GM12878 (cell line): Measurements from ENCODE around the gene MMADHC. TPM values are rescaled to one million over a fixed set of nuclear protein-coding genes. Genes with fewer than 3 reads are reported as not detected.

Source experiments
- ATAC-seq: fragments of 200-7000 bp; cut with Tn5 transposase; 3 replicates; pipeline ENCODE4 v1.9.1; 2020; ENCODE audit warnings: mild to moderate bottlenecking, moderate library complexity
- BruUV-seq: library from RNA; stranded (reverse); fragments of 400-500 nt; replicated peaks from 2 replicates; lab custom pipeline; 2021; lab: Mats Ljungman, UMichigan
- CTCF ChIA-PET: fragments of 300-600 bp; sonication (Branson Sonifier 250); formaldehyde crosslinking; extraction: SDS; loops from one replicate; lab custom pipeline; 2021; ENCODE audit warnings: inconsistent platforms; lab: Yijun Ruan, JAX
- POLR2A ChIA-PET: fragments of 350-600 bp; formaldehyde crosslinking; extraction: SDS; loops from one replicate; lab custom pipeline; 2021; ENCODE audit warnings: inconsistent platforms; lab: Charles Lee
- RAD21 ChIA-PET: fragments of 300-600 bp; sonication (Branson Sonifier 250); formaldehyde crosslinking; loops from one replicate; lab custom pipeline; 2023; ENCODE audit warnings: antibody characterized with exemption; ENCODE audit not compliant: unreplicated experiment; lab: Charles Lee
- SMC1A ChIA-PET: fragments of 300-600 bp; sonication (Branson Sonifier 250); formaldehyde crosslinking; loops from one replicate; lab custom pipeline; 2023; ENCODE audit not compliant: unreplicated experiment, uncharacterized antibody; lab: Charles Lee
- DNase-seq: peaks from one replicate; pipeline ENCODE4 v3.0.0-alpha.2; 2011; ENCODE audit warnings: low read depth, low spot score
- FAIRE-seq: peaks from 3 replicates; lab custom pipeline; 2011; peaks lifted over from hg19 to GRCh38; lab: Jason Lieb, UNC
- H2AFZ ChIP-seq: 2 replicates; pipeline ENCODE4 v1.6.0; 2011; ENCODE audit warnings: low read depth, low read length, control low read depth; ENCODE audit not compliant: control insufficient read depth
- H3K27ac ChIP-seq: 2 replicates; pipeline ENCODE4 v1.5.1; 2011; ENCODE audit warnings: control low read depth; ENCODE audit not compliant: control insufficient read depth, insufficient read depth
- H3K27me3 ChIP-seq, 2 experiments: replicated peaks in 1 of 2; 2 replicates each; pipeline versions ENCODE4 v1.6.0 to v1.6.1; 2011; ENCODE audit warnings: low read length in 1 of 2; ENCODE audit not compliant: control insufficient read depth in 2 of 2, insufficient read depth in 2 of 2
- H3K36me3 ChIP-seq, 2 experiments: 2 replicates each; pipeline ENCODE4 v1.5.1; 2011; ENCODE audit warnings: low read length in 1 of 2; ENCODE audit not compliant: control insufficient read depth in 2 of 2, insufficient read depth in 2 of 2
- H3K4me1 ChIP-seq: 2 replicates; pipeline ENCODE4 v1.6.1; 2011; ENCODE audit warnings: mild to moderate bottlenecking, low read length, moderate library complexity, mixed read lengths; ENCODE audit not compliant: control insufficient read depth, insufficient read depth
- H3K4me2 ChIP-seq: 2 replicates; pipeline ENCODE4 v1.6.0; 2011; ENCODE audit warnings: control low read depth; ENCODE audit not compliant: control insufficient read depth, insufficient read depth
- H3K4me3 ChIP-seq: fragments of 200-600 bp; sonication (generic); 2 replicates; pipeline ENCODE4 v1.5.1; 2016
- H3K79me2 ChIP-seq: 2 replicates; pipeline ENCODE4 v1.6.0; 2011; ENCODE audit warnings: low read length; ENCODE audit not compliant: control insufficient read depth, insufficient read depth
- H3K9ac ChIP-seq: 2 replicates; pipeline ENCODE4 v1.8.0; 2011; ENCODE audit warnings: low read length, control low read depth, mixed read lengths; ENCODE audit not compliant: control insufficient read depth, insufficient read depth
- H3K9me3 ChIP-seq: replicated peaks from 3 replicates; pipeline ENCODE4 v1.5.1; 2011; ENCODE audit warnings: mild to moderate bottlenecking, low read length; ENCODE audit not compliant: control insufficient read depth, insufficient read depth
- H4K20me1 ChIP-seq: 2 replicates; pipeline ENCODE4 v1.6.0; 2011; ENCODE audit not compliant: control insufficient read depth, insufficient read depth
- ASH2L ChIP-seq: fragments of 300-600, 200-600 bp; sonication (generic); IDR thresholded peaks from 2 replicates; pipeline ENCODE4 v1.6.1; 2017; ENCODE audit warnings: low read depth, mild to moderate bottlenecking, borderline replicate concordance
- ATF7 ChIP-seq: fragments of 450-650 bp; IDR thresholded peaks from 2 replicates; pipeline ENCODE4 v1.6.1; 2016; ENCODE audit warnings: low read depth, mild to moderate bottlenecking
- BCL3 ChIP-seq: IDR thresholded peaks from 2 replicates; pipeline ENCODE4 v1.6.1; 2011; ENCODE audit warnings: borderline replicate concordance, low read depth, mild to moderate bottlenecking, moderate library complexity, low read length; ENCODE audit not compliant: insufficient read depth, poor library complexity, severe bottlenecking
- ESRRA ChIP-seq: IDR thresholded peaks from 2 replicates; pipeline ENCODE4 v1.6.1; 2012; ENCODE audit warnings: mild to moderate bottlenecking, low read length, improper control_type of control experiment
- HDAC2 ChIP-seq: fragments of 200-600 bp; sonication (generic); IDR thresholded peaks from 2 replicates; pipeline ENCODE4 v1.6.1; 2017
- HDAC6 ChIP-seq: fragments of 200-600 bp; sonication (generic); IDR thresholded peaks from one replicate; pipeline ENCODE4 v1.8.0; 2017; ENCODE audit warnings: antibody characterized with exemption; ENCODE audit not compliant: unreplicated experiment
- IRF4 ChIP-seq: IDR thresholded peaks from 2 replicates; pipeline ENCODE4 v1.6.1; 2011; ENCODE audit warnings: low read depth, low read length
- JUNB ChIP-seq: IDR thresholded peaks from 2 replicates; pipeline ENCODE4 v1.6.1; 2016; ENCODE audit warnings: antibody characterized with exemption, mild to moderate bottlenecking
- MTA2 ChIP-seq: fragments of 450-650 bp; IDR thresholded peaks from 2 replicates; pipeline ENCODE4 v1.6.1; 2016; ENCODE audit warnings: low read depth, mild to moderate bottlenecking, moderate library complexity
- MYC ChIP-seq: IDR thresholded peaks from 2 replicates; pipeline ENCODE4 v1.6.1; 2011; ENCODE audit warnings: mild to moderate bottlenecking, low read length, moderate library complexity, inconsistent platforms; ENCODE audit not compliant: insufficient read depth, insufficient replicate concordance, insufficient read length, severe bottlenecking
- NKRF ChIP-seq: fragments of 450-650 bp; conservative IDR thresholded peaks from 2 replicates; pipeline ENCODE4 v1.6.1; 2017; ENCODE audit warnings: mild to moderate bottlenecking, moderate library complexity
- POLR2AphosphoS2 ChIP-seq: IDR thresholded peaks from 2 replicates; pipeline ENCODE4 v1.6.1; 2011; ENCODE audit warnings: low read depth, mild to moderate bottlenecking, low read length, improper control_type of control experiment, moderate library complexity
- RELB ChIP-seq: fragments of 450-650 bp; IDR thresholded peaks from 2 replicates; pipeline ENCODE4 v1.6.1; 2017; ENCODE audit warnings: low read depth, mild to moderate bottlenecking, moderate library complexity
- SMAD5 ChIP-seq: IDR thresholded peaks from 2 replicates; pipeline ENCODE4 v1.6.1; 2016; ENCODE audit warnings: antibody characterized with exemption, low read depth
- TBL1XR1 ChIP-seq: IDR thresholded peaks from 2 replicates; pipeline ENCODE4 v1.6.1; 2012; ENCODE audit warnings: low read depth, low read length, improper control_type of control experiment
- TCF3 ChIP-seq: IDR thresholded peaks from 2 replicates; pipeline ENCODE4 v1.6.1; 2012; ENCODE audit warnings: low read depth, mild to moderate bottlenecking, low read length, borderline replicate concordance; ENCODE audit not compliant: insufficient read depth
- WGBS: methylation state at CpG from one replicate; pipeline ENCODE4 v1.1.6; 2016; ENCODE audit warnings: low lambda C conversion rate; ENCODE audit not compliant: insufficient replicate concordance, insufficient coverage; ENCODE audit errors: missing lambda C conversion rate; 5-methylcytosine and 5-hydroxymethylcytosine counted together
- in situ Hi-C: fragments of 300-500 bp; cut with MboI; formaldehyde crosslinking; loops from 9 replicates; pipeline ENCODE4 v1.14.3; 2018; ENCODE audit warnings: mixed read lengths
- intact Hi-C: fragments of 100-400 bp; cut with micrococcal nuclease; formaldehyde crosslinking; loops from one replicate; pipeline ENCODE4 v1.14.2; 2022; ENCODE audit not compliant: unreplicated experiment
- polyA plus RNA-seq, 11 experiments: library from polyadenylated mRNA; depleted of rRNA in 4 of 11; unstranded in 6 of 11; stranded (reverse) in 5 of 11; fragments of >200 nt; fragmentation: Nextera tagmentation in 4 of 11; fragmentation: Illumina TruSeq in 1 of 11; extraction: Ambion mirVana in 4 of 11; extraction: Trizol in 1 of 11; gene quantifications; 1 replicate in 1 of 11; 2 replicates in 10 of 11; pipeline versions ENCODE4 v1.2.1 to v1.2.3, GENCODE V29; 2011 to 2016; ENCODE audit warnings: inconsistent platforms in 2 of 11, missing spikeins in 2 of 11, low read depth in 1 of 11
- total RNA-seq, 4 experiments: library from RNA; depleted of rRNA in 3 of 4; stranded (reverse); fragments of >200 nt in 3 of 4; fragmentation: Illumina TruSeq in 1 of 4; extraction: Trizol in 1 of 4; gene quantifications; 2 replicates each; pipeline versions ENCODE4 v1.2.1 to v1.2.3, GENCODE V29; 2013 to 2021

MMADHC gene
- total and polyA plus RNA-seq, 10 of the 15 experiments (the other 5 are each of a cell fraction or from before 2014, with no cell fraction given): 93.6 to 415 (median 147) TPM

- CTCF ChIA-PET: interaction anchor here (0.6 to 1.6 kb wide), 8 partner anchors 12 to 1025 kb away, joined by 3 to 7 read pairs (median 3); no protein-coding TSS in a partner anchor
- Histone ChIP-seq H3K27me3 (no peaks in the 10 kb centered on the region), H3K36me3 (peaks cover 0 to 2% of the 10 kb centered on the region in 2 experiments; a peak in 2 of 4 replicates), H2AFZ (no peak overlapping the region), H3K79me2 (peaks cover 47% of the 10 kb centered on the region), H3K9me3 (no peaks in the 10 kb centered on the region), H3K4me2 (peak overlapping the region; percentile 80), H4K20me1 (no peaks in the 10 kb centered on the region), H3K9ac (peak overlapping the region; percentile 95), H3K27ac (peak overlapping the region; percentile 94), H3K4me1 (no peaks in the 10 kb centered on the region), H3K4me3 (peak overlapping the region; percentile 97)
- POLR2A ChIA-PET: interaction anchor here (1.4 kb wide), 1 partner anchor 9 kb away, joined by 7 read pairs; no protein-coding TSS in a partner anchor
- SMC1A ChIA-PET: interaction anchor here (1.3 to 1.9 kb wide), 5 partner anchors 9 to 943 kb away, joined by 3 to 11 read pairs (median 4); no protein-coding TSS in a partner anchor
- RAD21 ChIA-PET: interaction anchor here (0.8 to 2.4 kb wide), 4 partner anchors 13 to 1425 kb away, joined by 3 to 8 read pairs (median 4); no protein-coding TSS in a partner anchor
- 34% methylated on average over 3 of the region's 3 CpGs for WGBS
- BruUV-seq: no TSS peak
- FAIRE-seq: no peak
- ATAC-seq: no peak
- no peak for DNase-seq
- in situ Hi-C loops: loop anchor here (25.0 kb wide), 2 partner anchors 1826 to 1949 kb away; partner anchors contain the start of gene RIF1
- intact Hi-C loops: no loop called here
- TF ChIP-seq RELB (no peak), MYC (no peak), ASH2L (no peak), HDAC2 (no peak), ATF7 (no peak), MTA2 (no peak), TBL1XR1 (no peak), SMAD5 (no peak), JUNB (no peak), TCF3 (no peak), ESRRA (no peak), BCL3 (no peak), NKRF (no peak), POLR2AphosphoS2 (no peak), HDAC6 (no peak), IRF4 (no peak)
Observed at GRCh38 chr2:149586063-149586462, 1.5 kb downstream of the MMADHC start.
